GM12892 (cell line): Measurements from ENCODE around the gene GALNT12.
A peak's percentile ranks its signal among the peaks of the same experiment; 100 is the strongest.

ENCODE experiments used
- DNase-seq: peaks from one replicate; pipeline ENCODE4 v3.0.0; 2011; ENCODE audit not compliant: insufficient read length
- FAIRE-seq: peaks from 2 replicates; lab custom pipeline; 2011; peaks lifted over from hg19 to GRCh38; lab: Jason Lieb, UNC
- POLR2A ChIP-seq: IDR thresholded peaks from 2 replicates; pipeline ENCODE4 v1.6.1; 2011; ENCODE audit warnings: low read depth, low read length, control low read depth
- POLR2AphosphoS5 ChIP-seq: IDR thresholded peaks from 2 replicates; pipeline ENCODE4 v1.6.1; 2011; ENCODE audit warnings: low read depth, low read length, control low read depth
- TAF1 ChIP-seq: IDR thresholded peaks from 2 replicates; pipeline ENCODE4 v1.6.1; 2011; ENCODE audit warnings: low read depth, mild to moderate bottlenecking, control low read depth, low read length, borderline replicate concordance

GALNT12 gene

GRCh38 chr9:98795970-98796363 is 11.5 kb upstream of the GALNT12 start:
- FAIRE-seq (no peak), DNase-seq (no peak)
- no peak for TF ChIP-seq TAF1
- TF ChIP-seq POLR2AphosphoS5 = no peak
- no peak for TF ChIP-seq POLR2A

GRCh38 chr9:98796364-98797101 is 10.9 kb upstream of the GALNT12 start, which contains the start of gene ANKS6:
TSS of gene ANKS6 (minus strand) at chr9:98796555. CDS start at chr9:98796491, 64 bp downstream.
- FAIRE-seq (no peak), DNase-seq (peak; percentile 66)
- TF ChIP-seq TAF1 (no peak), POLR2A (no peak), POLR2AphosphoS5 (no peak)

- TF ChIP-seq POLR2AphosphoS5 (no peak), POLR2A (no peak), TAF1 (no peak)
- no peak for FAIRE-seq
Observed at GRCh38 chr9:98797491-98797890, 10.0 kb upstream of the GALNT12 start.

DNA sequence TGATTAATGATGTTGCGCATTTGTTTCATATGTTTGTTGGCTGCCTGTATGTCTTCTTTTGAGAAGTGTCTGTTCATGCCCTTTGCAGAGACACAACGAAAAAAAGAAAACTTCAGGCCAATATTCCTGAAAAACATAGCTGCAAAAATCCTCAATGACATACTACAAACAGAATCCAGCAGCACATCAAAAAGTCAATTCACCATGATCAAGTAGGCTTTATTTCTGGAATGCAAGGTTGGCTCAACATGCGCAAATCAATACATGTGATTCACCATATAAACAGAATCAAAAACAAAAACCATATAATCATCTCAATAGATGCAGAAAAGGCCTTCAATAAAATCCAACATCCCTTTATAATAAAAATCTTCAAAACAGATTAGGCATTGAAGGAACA is 9.2 kb upstream of the GALNT12 start:
- TF ChIP-seq POLR2AphosphoS5 = no peak
- no peak for TF ChIP-seq TAF1
- no peak for TF ChIP-seq POLR2A
- DNase-seq (no peak), FAIRE-seq (no peak)

More at GRCh38 chr9:98797491-98797890, 10.0 kb upstream of the GALNT12 start:
- no peak for DNase-seq

GRCh38 chr9:98801561-98801960 is 5.9 kb upstream of the GALNT12 start:
- DNase-seq = no peak
- no peak for FAIRE-seq
- TF ChIP-seq POLR2AphosphoS5 = no peak

GRCh38 chr9:98801969-98802371 is 5.5 kb upstream of the GALNT12 start:
- TF ChIP-seq TAF1 (no peak), POLR2A (no peak), POLR2AphosphoS5 (no peak)
- DNase-seq (no peak), FAIRE-seq (no peak)

DNA sequence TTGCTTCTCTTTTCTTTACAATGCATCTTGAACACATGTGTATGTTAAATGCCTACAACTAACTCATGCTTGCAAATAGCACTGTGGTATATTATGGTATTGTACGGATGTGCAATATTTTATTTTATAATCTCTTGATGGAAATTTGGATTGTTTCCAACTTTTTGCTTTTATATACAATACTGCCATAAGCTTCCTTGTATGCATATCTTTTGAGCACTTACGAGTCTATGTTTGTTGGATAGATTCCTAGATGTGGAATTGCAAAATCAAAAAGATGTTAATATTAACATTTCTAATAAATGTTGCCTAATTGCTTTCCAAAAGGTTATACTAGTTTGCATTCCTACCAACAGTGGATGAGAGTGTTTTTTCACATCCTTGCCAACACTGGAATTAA is 3.4 kb upstream of the GALNT12 start:
- FAIRE-seq (no peak), DNase-seq (no peak)
- no peak for TF ChIP-seq POLR2AphosphoS5
- TF ChIP-seq POLR2A = no peak
- no peak for TF ChIP-seq TAF1

GRCh38 chr9:98805506-98806272 is 1.8 kb upstream of the GALNT12 start:
- TF ChIP-seq TAF1 = no peak
- TF ChIP-seq POLR2A = no peak
- no peak for TF ChIP-seq POLR2AphosphoS5
- FAIRE-seq = no peak
- no peak for DNase-seq

- FAIRE-seq (no peak), DNase-seq (no peak)
- no peak for TF ChIP-seq TAF1
- TF ChIP-seq POLR2A = no peak
- TF ChIP-seq POLR2AphosphoS5 = no peak
Observed at GRCh38 chr9:98806394-98807035, 955 bp upstream of the GALNT12 start.

DNA sequence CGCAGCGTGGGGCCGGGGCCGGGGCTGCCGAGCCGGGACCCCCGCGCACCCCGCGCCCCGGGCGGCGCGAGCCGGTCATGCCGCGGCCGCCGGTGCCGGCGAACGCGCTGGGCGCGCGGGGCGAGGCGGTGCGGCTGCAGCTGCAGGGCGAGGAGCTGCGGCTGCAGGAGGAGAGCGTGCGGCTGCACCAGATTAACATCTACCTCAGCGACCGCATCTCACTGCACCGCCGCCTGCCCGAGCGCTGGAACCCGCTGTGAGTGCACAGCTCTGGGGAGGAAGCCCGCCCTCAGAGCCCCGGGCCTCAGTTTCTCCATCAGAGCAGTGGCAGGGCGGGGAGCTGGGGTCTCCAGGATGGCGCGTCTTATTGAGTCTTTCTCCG is 335 bp downstream of the GALNT12 start:
- DNase-seq (no peak), FAIRE-seq (no peak)
- TF ChIP-seq POLR2AphosphoS5 (no peak), POLR2A (no peak), TAF1 (no peak)

- FAIRE-seq = no peak
- TF ChIP-seq POLR2A = no peak
- TF ChIP-seq POLR2AphosphoS5 = no peak
- no peak for DNase-seq
Observed at GRCh38 chr9:98808411-98808815, 943 bp downstream of the GALNT12 start.
